Activated CD8-positive, alpha-beta memory T cell treated with anti-CD3 and anti-CD28 coated beads for 1 hour (primary cell): ENCODE results near the gene SEMA4D.
A peak's percentile ranks its signal among the peaks of the same experiment; 100 is the strongest.

ENCODE experiments used
- DNase-seq, 2 donors: peaks; one replicate each; pipeline ENCODE4 v3.0.0-alpha.2; 2020; ENCODE audit warnings: low read depth in 1 of 2; ENCODE audit errors: extremely low read depth in 1 of 2

SEMA4D gene

GRCh38 chr9:89528540-89528939, 30.6 kb upstream of the SEMA4D start:
- DNase-seq = no peak

DNA sequence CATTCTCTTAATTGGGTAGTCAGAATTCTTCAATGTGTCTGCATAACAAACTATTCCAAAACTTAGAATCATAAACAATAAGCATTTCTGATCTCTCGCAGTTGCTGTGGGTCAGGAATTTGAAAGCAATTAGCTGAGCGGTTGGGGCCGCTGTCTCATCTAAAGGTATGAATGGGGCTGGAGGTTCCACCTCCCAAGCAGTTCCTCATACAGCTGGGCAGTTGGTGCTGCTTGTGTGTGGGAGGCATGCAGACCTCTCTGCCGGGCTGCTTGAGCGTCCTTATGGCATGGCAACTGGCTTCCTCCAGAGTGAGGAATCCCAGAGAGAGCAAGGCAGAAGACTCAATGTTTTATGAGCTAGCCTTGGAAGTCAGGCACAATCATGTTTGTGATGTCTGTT, 30.2 kb upstream of the SEMA4D start:
- no peak for DNase-seq

DNA sequence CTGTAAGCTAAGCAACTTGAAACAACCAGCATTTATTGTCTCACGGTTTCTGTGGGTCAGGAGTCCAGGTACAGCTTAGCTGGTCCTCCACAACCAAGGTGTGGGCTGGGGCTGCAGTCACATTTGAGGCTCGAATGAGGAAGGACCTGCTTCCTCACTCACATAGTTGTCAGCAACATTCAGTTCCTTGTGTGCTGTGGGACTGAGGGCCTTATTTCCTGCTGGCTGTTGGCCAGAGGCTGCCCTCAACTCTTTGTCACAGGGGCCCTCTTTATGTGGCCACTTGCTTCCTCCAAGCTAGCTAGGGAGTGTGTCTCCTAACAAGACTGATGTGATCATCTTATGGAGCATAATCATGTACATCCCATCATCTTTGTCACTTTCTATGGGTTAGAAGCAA, 29.2 kb upstream of the SEMA4D start:
- no peak for DNase-seq

- DNase-seq = no peak
Observed at GRCh38 chr9:89526667-89527066, 28.8 kb upstream of the SEMA4D start.

- no peak for DNase-seq
Observed at GRCh38 chr9:89525446-89526374, 27.8 kb upstream of the SEMA4D start.

DNA sequence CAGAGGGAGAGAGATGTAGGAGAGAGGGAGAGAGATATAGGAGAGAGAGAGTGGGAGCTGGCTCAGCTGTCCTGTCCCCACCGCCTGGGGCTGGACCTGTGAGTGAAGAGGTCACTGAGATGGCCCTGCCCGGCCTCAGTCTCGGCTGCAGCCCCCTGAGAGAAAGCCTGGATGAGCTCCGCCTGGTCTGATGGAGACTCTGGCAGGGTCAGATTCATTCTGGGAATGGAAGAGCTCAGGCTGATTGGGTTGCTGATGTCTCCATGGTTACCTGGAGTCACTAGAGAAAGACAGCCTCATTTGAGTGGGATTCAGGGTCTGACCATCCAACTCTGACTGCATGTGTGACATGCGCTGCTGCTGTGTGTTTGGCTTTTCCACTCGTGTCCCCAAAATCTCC, 27.1 kb upstream of the SEMA4D start:
- no peak for DNase-seq

DNA sequence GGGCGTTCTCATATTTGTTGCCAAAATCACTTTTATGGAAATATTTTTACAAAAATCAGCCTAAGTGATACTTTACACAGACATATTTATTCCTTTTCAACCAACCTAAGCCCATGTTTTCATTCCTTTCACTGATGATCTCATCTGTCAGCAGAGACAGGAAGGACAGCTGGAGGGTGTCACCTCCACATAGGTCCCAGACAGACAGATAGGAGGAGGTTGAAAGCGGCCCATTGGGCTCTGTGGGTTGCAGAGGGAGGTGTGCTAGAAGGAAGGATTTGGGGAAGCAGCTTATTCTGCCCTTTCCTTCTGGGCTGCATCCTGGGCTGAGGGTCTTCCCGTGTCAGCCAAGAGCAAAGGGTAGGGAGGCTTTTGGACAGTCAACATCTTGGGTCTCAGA, 26.0 kb upstream of the SEMA4D start:
- no peak for DNase-seq

DNA sequence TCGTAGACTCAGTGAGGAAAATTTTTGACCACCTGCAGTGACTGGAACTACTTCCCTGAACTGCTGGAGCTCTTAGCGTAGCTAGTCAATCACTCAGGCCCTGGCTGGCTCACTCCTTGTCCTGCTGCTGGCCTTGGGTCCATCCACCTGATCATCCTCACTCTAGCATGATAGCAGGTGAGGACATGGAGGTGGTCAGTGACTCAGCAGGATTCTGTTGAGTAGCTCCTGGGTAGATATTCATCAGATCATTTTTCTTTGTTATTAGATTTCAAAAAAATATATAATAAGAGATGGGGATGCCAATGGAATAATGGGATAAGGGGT, 25.0 kb upstream of the SEMA4D start:
- no peak for DNase-seq

DNA sequence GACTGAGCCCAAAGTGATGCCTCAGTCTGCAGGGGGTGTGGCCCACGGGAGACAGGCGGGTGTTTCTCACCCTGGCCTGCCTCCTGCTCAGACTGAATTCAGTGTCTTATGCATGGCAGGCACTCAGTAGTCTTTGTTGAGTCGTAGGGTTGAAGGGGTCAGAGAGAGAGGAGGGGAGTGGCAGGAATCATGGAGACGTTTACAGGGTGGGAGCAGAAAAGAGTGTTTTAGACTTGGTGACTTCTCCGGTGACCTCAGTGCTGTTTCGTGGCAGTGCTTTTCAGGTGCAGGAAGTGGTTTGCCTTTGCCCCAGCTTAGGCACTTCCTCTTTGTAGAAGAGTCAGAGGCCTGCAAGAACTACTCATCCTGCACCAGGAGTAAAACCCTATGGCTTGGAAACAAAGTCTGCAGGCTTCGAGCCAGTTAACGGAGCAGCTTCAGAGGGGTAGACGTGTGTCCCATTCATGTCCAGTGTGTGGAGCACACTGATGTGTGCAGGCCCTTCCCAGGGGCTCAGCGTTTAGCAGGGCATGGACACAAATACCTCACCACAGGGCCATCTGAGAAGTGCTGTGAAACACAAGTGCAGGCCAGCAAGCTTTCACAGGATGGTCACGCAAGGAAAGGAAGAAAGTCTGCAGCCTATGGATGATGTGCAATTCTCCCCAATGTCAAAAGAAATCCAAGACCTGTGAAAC, 24.5 kb upstream of the SEMA4D start:
- DNase-seq = peak in 1 of 2 donors; percentile 55

GRCh38 chr9:89519366-89519805, 21.5 kb upstream of the SEMA4D start:
- no peak for DNase-seq

DNA sequence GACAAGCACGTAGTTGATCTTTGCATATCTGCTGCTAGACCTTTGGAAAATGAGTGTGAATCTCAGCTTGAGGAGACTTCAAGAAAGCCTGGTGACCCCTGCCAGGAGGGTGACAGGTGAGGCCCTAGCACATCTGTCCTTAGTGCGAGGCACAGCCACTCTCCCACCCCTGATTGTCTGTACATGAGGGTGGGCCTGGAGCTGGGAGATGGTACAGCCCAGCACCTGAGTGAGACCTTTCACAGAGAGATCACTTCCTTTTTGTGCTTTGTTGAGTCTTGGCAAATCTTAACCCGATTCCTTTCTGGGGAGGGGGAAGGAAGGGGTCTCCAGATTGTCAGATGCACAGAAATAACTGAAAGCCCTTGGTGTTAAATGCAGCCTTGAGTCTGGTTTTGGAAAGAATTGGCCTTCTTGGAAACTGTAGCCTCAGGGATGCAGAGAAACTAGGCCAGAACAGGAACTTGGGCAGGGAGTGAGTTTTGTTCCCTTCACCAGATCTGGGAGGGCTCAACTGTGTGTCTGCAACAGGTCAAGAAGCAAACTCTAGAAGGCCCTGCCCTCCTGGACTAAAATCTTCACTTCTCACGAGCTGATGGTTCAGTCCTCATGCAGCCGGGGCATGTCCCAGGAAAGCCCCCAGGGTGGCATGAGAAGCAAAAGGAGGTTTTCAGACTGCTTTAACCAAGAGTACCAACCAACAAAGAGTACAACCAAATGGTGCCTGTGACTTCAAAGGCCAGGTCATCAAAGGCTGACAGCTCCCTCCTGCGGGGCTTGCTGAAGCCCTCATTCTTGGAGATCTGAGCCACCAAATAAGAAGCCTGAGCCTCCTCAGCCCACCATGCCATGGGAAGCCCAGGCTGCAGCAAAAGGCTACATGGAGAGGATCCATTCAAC, 20.8 kb upstream of the SEMA4D start:
- no peak for DNase-seq

DNA sequence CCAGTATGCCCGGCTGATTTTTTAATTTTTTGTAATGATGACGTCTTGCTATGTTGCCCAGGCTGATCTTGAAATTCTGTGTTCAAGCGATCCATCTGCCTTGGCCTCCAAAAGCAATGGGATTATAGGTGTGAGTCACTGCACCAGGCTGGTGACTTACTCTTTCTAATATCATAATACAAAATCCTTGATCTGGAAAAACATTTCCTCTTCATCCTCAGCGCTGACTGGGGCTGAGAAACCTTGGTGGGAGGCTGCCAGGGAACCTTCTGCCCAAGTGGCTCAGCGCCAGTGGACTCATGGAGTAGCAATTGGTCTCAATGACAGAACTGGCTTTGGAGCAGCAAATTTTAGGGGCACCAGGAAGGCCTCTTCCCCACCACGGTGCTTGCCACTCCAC, 17.5 kb upstream of the SEMA4D start:
- no peak for DNase-seq

DNA sequence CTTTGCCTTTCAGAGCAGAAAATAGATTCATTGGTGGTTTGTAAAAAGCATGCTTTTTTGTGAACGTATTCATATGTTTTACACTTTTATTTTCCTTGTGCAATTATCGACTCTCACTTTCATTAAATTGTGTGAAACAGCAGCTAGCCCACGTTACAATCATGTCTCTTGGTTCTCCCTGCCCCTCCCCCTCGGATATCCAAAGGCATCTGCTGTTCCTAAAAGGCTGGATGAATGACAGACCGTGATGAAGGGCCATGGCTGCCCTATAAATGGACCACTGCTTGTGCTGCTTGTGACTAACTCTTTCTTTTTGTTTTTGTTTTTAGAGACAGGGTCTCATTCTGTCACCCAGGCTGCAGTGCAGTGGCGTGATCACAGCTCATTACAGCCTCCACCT, 17.0 kb upstream of the SEMA4D start:
- DNase-seq = no peak

GRCh38 chr9:89514337-89514736, 16.4 kb upstream of the SEMA4D start:
- DNase-seq = no peak

- DNase-seq = no peak
Observed at GRCh38 chr9:89513837-89514236, 15.9 kb upstream of the SEMA4D start.

- no peak for DNase-seq
Observed at GRCh38 chr9:89512382-89512781, 14.5 kb upstream of the SEMA4D start.

GRCh38 chr9:89508951-89509615, 11.2 kb upstream of the SEMA4D start:
- no peak for DNase-seq

DNA sequence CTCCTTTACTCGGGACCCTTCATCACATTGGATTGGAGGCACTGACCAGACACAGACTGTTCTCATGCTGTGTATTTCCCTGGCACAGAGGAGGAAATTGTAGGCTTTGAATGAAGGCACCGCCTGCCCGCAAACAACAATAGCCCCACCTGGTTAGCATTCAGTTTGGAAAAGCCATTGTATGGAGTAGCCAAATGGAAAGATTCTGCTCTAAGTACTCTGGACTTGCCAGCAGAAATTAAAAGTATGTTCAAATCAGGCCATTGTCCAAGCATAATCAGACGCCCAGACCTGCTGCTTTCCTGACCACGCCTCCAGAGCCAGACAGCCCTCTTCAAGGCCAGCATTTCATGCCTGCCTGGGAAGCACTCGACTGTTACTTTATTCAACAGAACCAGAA, 8.0 kb upstream of the SEMA4D start:
- no peak for DNase-seq

GRCh38 chr9:89505048-89505447, 7.1 kb upstream of the SEMA4D start:
- DNase-seq = no peak

- no peak for DNase-seq
Observed at GRCh38 chr9:89502671-89503070, 4.8 kb upstream of the SEMA4D start.
